ENCODE data around the gene NDUFAF3.
A peak's percentile ranks its signal among the peaks of the same experiment; 100 is the strongest.

NDUFAF3 gene

GRCh38 chr3:48983096-48983495 is 38.8 kb upstream of the NDUFAF3 start:
- no peak for DNase-seq (ENCODE audit: low read depth, low spot score)
- in situ Hi-C loops (cut with HindIII; ENCODE audit: low sequenced_read_pairs), result no loop called here
- TF ChIP-seq CTCF (IDR thresholded peaks at IDR 0.05; ENCODE audit: low read depth, low read length), result no peak
- H3K4me3 ChIP-seq (ENCODE audit: low read depth, low read length), result no peak overlapping the region

GRCh38 chr3:48984663-48985062 is 37.3 kb upstream of the NDUFAF3 start:
- DNase-seq (ENCODE audit: low read depth, low spot score), result no peak
- no peak for TF ChIP-seq CTCF (IDR thresholded peaks at IDR 0.05; ENCODE audit: low read depth, low read length)
- in situ Hi-C loops (cut with HindIII; ENCODE audit: low sequenced_read_pairs), result no loop called here
- no peak overlapping the region for H3K4me3 ChIP-seq (ENCODE audit: low read depth, low read length)

- no peak for TF ChIP-seq CTCF (IDR thresholded peaks at IDR 0.05; ENCODE audit: low read depth, low read length)
- DNase-seq (ENCODE audit: low read depth, low spot score), result no peak
- no peak overlapping the region for H3K4me3 ChIP-seq (ENCODE audit: low read depth, low read length)
- in situ Hi-C loops (cut with HindIII; ENCODE audit: low sequenced_read_pairs), result no loop called here
Measured at GRCh38 chr3:48985831-48986376, 36.0 kb upstream of the NDUFAF3 start.

GRCh38 chr3:48989126-48989795 is 32.7 kb upstream of the NDUFAF3 start:
- peak overlapping the region; percentile 74 for H3K4me3 ChIP-seq (ENCODE audit: low read depth, low read length)
- no peak for DNase-seq (ENCODE audit: low read depth, low spot score)
- in situ Hi-C loops (cut with HindIII; ENCODE audit: low sequenced_read_pairs), result no loop called here
- no peak for TF ChIP-seq CTCF (IDR thresholded peaks at IDR 0.05; ENCODE audit: low read depth, low read length)

- H3K4me3 ChIP-seq (ENCODE audit: low read depth, low read length), result peak within 1 kb of the TSS; percentile 74
- DNase-seq (ENCODE audit: low read depth, low spot score), result peak; percentile 95
- peak; percentile 55 for TF ChIP-seq CTCF (IDR thresholded peaks at IDR 0.05; ENCODE audit: low read depth, low read length)
- in situ Hi-C loops (cut with HindIII; ENCODE audit: low sequenced_read_pairs), result no loop called here
Measured at GRCh38 chr3:48989796-48990635, 31.9 kb upstream of the NDUFAF3 start, which contains the start of gene P4HTM. Gene P4HTM (plus strand): TSS chr3:48990241. CDS start chr3:48990257, 16 bp downstream.

GRCh38 chr3:48990636-48991469 is 31.1 kb upstream of the NDUFAF3 start:
- peak overlapping the region; percentile 74 for H3K4me3 ChIP-seq (ENCODE audit: low read depth, low read length)
- no peak for TF ChIP-seq CTCF (IDR thresholded peaks at IDR 0.05; ENCODE audit: low read depth, low read length)
- peak; percentile 13 for DNase-seq (ENCODE audit: low read depth, low spot score)
- in situ Hi-C loops (cut with HindIII; ENCODE audit: low sequenced_read_pairs), result no loop called here

All from astrocyte of the spinal cord (primary cell).